Activated naive CD4-positive, alpha-beta T cell treated with anti-CD3 and anti-CD28 coated beads, Interleukin-2, amount 10 ng/mL, durations not matched to agents 7 days and 5 days (primary cell): ENCODE measurements around the gene PLCB4.

ENCODE experiments used
- CTCF ChIA-PET: fragments of 350-600 bp; sonication (Branson Sonifier 250); formaldehyde crosslinking; loops from one replicate; lab custom pipeline; 2021; ENCODE audit warnings: antibody characterized with exemption; lab: Charles Lee
- DNase-seq: peaks from one replicate; pipeline ENCODE4 v3.0.0-alpha.2; 2020
- H3K27ac Mint-ChIP-seq: one replicate; pipeline ENCODE4 v1.8.0; 2021; ENCODE audit warnings: mild to moderate bottlenecking, moderate library complexity, mixed read lengths
- H3K27me3 Mint-ChIP-seq: one replicate; pipeline ENCODE4 v1.8.0; 2021; ENCODE audit warnings: mild to moderate bottlenecking, mixed read lengths
- H3K36me3 Mint-ChIP-seq: one replicate; pipeline ENCODE4 v1.8.0; 2021; ENCODE audit warnings: mixed read lengths
- H3K4me1 Mint-ChIP-seq: one replicate; pipeline ENCODE4 v1.8.0; 2021; ENCODE audit warnings: mixed read lengths
- H3K4me3 Mint-ChIP-seq: one replicate; pipeline ENCODE4 v1.8.0; 2021; ENCODE audit warnings: mild to moderate bottlenecking, moderate library complexity, mixed read lengths
- H3K9me3 Mint-ChIP-seq: one replicate; pipeline ENCODE4 v1.8.0; 2021; ENCODE audit warnings: mixed read lengths

PLCB4 gene

DNA sequence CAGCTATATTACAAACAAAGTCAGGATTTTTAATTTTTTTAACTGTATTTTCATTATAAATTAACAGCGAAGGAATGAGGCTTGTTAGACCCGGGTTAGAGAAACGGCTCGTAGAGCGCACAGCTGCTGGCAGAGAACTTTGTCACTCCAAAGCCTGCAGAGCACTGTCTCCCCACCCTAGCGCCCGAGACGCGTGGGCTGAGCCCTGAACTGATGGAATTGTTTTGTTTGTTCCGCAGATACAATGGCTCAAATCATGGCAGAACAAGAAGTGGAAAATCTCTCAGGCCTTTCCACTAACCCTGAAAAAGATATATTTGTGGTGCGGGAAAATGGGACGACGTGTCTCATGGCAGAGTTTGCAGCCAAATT is 446.3 kb downstream of the PLCB4 start:
- peak overlapping the region; percentile 49 for H3K27ac Mint-ChIP-seq
- H3K9me3 Mint-ChIP-seq = no peaks in the 10 kb centered on the region
- CTCF ChIA-PET = no interaction called here
- H3K4me3 Mint-ChIP-seq = no peak overlapping the region
- DNase-seq = no peak
- H3K27me3 Mint-ChIP-seq = peaks cover 53% of the 10 kb centered on the region
- no peaks in the 10 kb centered on the region for H3K4me1 Mint-ChIP-seq
- no peaks in the 10 kb centered on the region for H3K36me3 Mint-ChIP-seq

DNA sequence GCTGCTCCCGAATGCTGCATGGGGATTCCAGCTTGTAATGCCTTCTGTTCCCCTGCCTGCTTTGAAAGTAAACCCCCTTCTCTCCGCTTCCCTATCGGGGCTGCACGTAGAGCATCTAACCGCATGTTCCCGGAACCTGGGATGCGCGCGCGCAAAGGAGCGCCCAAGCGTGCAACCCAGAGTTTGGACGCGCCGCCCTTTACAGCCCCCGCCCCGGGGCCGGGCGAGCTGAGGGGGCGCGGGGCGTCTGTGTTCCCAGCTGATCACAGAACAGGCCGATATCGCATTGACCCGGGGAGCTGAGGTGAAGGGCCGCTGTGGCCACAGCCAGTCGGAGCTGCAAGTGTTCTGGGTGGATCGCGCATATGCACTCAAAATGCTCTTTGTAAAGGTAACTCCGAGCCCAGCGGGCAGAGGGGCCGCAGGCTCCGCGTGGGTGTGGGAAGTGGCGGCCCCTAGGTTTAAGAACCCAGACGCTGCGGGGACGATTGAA is 446.9 kb downstream of the PLCB4 start:
- Mint-ChIP-seq H3K36me3 (no peaks in the 10 kb centered on the region), H3K27ac (no peak overlapping the region)
- CTCF ChIA-PET = no interaction called here

DNA sequence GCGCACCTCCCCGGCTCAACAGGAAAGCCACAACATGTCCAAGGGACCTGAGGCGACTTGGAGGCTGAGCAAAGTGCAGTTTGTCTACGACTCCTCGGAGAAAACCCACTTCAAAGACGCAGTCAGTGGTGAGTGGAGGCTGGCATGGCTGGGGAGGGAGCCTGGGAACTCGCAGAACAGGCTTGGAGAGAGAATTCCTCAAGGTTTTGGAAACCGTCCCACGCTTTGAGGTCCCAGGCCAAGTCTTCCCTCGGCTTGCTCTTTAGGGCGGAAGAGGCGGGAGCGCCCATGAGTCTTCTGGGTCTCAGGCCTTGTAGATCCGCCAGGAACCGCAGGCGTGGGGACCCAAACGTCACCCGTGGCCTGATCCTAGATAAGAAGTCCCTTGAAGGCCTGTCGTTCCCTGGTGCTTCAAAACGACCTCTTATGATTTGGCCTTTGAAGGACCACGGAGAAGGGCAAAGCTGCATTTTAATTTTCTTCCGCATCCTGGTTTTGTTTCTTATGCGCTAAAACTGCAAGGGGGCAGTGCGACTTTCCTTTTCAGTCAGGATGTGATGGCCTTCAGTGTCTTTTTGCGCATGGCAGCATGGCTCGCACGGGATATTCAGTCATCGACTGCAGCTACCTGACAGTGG is 447.5 kb downstream of the PLCB4 start:
- H3K4me1 Mint-ChIP-seq = no peaks in the 10 kb centered on the region

More for the DNA sequence above, 446.9 kb downstream of the PLCB4 start:
- Mint-ChIP-seq H3K4me1 (no peaks in the 10 kb centered on the region), H3K4me3 (no peak overlapping the region), H3K27me3 (peaks cover 53% of the 10 kb centered on the region), H3K9me3 (no peaks in the 10 kb centered on the region)
- DNase-seq = no peak

DNA sequence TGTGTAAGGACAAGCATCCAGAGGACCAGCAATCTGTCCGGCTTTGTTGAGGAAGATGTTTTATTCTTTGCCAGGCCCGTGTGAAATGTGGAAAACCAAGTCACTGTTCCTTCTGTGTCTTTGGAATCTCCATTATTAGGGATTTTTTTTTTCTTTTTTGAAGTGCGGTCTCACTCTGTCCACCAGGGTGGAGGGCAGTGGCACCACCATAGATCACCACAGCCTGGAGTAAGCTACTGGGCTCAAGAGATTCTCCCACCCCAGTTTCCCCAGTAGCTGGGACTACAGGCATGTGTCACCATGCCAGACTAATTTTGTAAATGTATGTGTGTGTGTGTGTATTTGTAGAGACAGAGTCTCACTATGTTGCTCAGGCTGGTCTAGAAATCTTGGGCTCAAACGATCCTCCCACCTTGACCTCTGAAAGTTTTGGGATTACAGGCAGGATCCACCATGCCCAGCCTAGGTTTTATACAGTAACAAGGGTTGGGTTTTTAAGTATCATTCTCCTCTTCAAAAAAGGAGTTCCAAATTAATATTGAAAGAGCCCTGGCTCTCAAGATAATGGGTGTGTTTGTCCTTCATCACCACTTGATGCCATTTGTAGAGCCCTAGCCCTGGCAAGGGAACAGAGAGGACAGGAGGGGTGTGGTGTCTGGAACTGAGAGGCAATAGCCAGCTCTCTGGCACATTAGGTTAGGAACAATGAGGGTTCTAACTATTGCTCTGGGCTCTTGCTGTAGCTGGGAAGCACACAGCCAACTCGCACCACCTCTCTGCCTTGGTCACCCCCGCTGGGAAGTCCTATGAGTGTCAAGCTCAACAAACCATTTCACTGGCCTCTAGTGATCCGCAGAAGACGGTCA is 448.6 kb downstream of the PLCB4 start:
- Mint-ChIP-seq H3K36me3 (no peaks in the 10 kb centered on the region), H3K9me3 (no peaks in the 10 kb centered on the region), H3K4me1 (no peaks in the 10 kb centered on the region), H3K27ac (no peak overlapping the region), H3K27me3 (peaks cover 53% of the 10 kb centered on the region), H3K4me3 (no peak overlapping the region)
- no peak for DNase-seq
- CTCF ChIA-PET = no interaction called here

More for the DNA sequence above, 447.5 kb downstream of the PLCB4 start:
- Mint-ChIP-seq H3K4me3 (no peak overlapping the region), H3K9me3 (no peaks in the 10 kb centered on the region), H3K27ac (no peak overlapping the region), H3K36me3 (no peaks in the 10 kb centered on the region), H3K27me3 (peaks cover 53% of the 10 kb centered on the region)
- DNase-seq = no peak
- CTCF ChIA-PET = no interaction called here

DNA sequence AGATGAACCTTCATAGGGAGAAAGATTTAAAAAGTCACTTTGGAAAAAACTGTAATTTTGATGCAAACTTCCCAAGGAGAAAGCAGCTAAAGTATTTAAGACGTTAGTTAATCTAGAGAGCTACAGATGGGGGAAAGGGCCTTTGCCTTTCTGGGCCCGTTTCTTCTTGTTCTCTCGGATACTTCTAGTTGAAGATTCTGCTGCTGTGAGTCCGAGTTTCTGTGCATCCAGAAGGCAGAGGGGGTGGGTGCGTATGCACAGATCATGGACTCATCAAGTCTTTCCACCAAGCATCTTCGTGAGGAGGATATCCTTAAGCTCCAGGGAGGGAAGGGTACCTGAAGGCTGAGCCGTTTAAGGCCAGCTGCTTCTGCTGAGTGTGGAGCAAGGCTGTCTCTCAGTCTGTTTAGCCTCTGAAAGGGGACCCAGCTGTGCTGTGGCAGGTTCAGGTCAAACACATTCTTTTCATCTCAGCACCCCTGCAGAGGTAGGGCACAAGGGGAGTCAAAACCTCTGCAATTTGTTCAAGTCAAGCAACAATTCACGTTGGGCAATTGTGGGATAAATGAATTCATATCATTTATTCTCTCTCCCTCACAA is 449.8 kb downstream of the PLCB4 start:
- Mint-ChIP-seq H3K27ac (no peak overlapping the region), H3K27me3 (peaks cover 53% of the 10 kb centered on the region), H3K9me3 (no peaks in the 10 kb centered on the region), H3K36me3 (no peaks in the 10 kb centered on the region), H3K4me1 (no peaks in the 10 kb centered on the region), H3K4me3 (no peak overlapping the region)
- CTCF ChIA-PET = interaction anchor here (1.3 kb wide), 1 partner anchor 110 kb away, joined by 4 read pairs; no protein-coding TSS in a partner anchor
- DNase-seq = no peak

DNA sequence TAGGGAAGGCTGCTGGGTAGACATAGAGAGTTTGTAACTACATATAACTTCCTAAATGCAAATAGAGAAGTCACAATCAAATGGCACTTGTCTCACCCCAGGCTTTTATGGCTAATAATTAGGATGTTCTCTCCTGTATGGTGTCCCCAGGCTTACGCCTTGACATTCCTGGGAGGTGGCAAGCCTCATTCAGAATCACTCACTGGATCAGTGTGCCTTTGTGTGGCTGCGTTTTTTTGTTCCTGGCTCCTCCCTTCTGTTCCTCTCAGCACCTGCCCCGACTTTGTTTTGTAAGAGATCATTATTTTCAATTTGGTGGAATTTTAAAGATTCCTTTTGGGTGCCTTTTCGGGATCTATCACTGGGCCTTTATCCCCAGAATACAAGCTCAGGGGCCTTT is 451.2 kb downstream of the PLCB4 start:
- no peak overlapping the region for H3K4me3 Mint-ChIP-seq
- no peaks in the 10 kb centered on the region for H3K9me3 Mint-ChIP-seq
- no peak overlapping the region for H3K27ac Mint-ChIP-seq

DNA sequence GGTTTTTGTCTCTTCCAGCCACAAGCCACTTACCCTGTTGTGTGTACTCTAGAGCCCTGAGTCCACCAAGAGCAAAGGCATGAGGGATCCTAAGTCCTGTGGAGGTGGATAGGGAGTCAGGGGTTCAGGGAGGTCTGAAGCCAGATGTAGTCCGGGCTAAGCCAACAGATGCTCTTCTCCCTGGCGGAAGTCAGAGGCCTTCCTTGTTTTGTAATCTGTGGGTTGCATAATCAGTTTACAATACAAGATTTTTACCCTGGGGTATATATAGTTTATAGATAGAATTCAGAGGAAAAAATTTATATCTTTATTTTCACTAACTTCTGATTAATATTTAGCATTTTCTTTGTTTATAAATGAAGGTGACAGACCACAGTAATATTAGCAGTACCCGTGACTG is 454.7 kb downstream of the PLCB4 start:
- Mint-ChIP-seq H3K4me3 (no peak overlapping the region), H3K36me3 (no peaks in the 10 kb centered on the region), H3K27me3 (peaks cover 3% of the 10 kb centered on the region), H3K27ac (no peak overlapping the region), H3K9me3 (no peaks in the 10 kb centered on the region), H3K4me1 (no peaks in the 10 kb centered on the region)
- CTCF ChIA-PET = no interaction called here
- DNase-seq = no peak

More for the DNA sequence above, 451.2 kb downstream of the PLCB4 start:
- Mint-ChIP-seq H3K27me3 (peaks cover 39% of the 10 kb centered on the region), H3K4me1 (no peaks in the 10 kb centered on the region), H3K36me3 (no peaks in the 10 kb centered on the region)
- CTCF ChIA-PET = no interaction called here
- no peak for DNase-seq
